ENCODE data around the gene KNCN. TPM values are rescaled to one million over a fixed set of nuclear protein-coding genes. Genes with fewer than 3 reads are reported as not detected.

Gene KNCN
- total RNA-seq, 1 experiment from 2014 or later = not detected

- no peak overlapping the region for H3K27ac Mint-ChIP-seq
- H3K36me3 Mint-ChIP-seq (ENCODE audit: insufficient read depth in 1 of 3, low read depth in 3 of 3) = peaks cover 0 to 18% (median 0%) of the 10 kb centered on the region in 3 experiments; a peak in 4 of 7 replicates
- Histone ChIP-seq H3K23ac (ENCODE audit: insufficient read length, low read depth, low read length) (no peak overlapping the region), H2BK12ac (ENCODE audit: insufficient read length, low read depth, low read length) (no peak overlapping the region), H2BK20ac (ENCODE audit: low read depth, low read length, poor library complexity, severe bottlenecking) (no peak overlapping the region), H3K4me1 (ENCODE audit: insufficient read depth, low read length) (no peaks in the 10 kb centered on the region; the same call in 1 of the 2 replicates), H4K20me1 (ENCODE audit: control insufficient read depth, insufficient read depth, insufficient read length) (no peaks in the 10 kb centered on the region), H3T11ph (ENCODE audit: low read length) (no peak overlapping the region), H3K9me3 (ENCODE audit: control insufficient read depth, low read depth, low read length) (no peaks in the 10 kb centered on the region), H3K23me2 (ENCODE audit: insufficient read length, low read depth, low read length, poor library complexity, severe bottlenecking) (no peaks in the 10 kb centered on the region), H4K8ac (replicated peaks; ENCODE audit: insufficient read length, low read depth, low read length) (no peak overlapping the region), H3K18ac (ENCODE audit: insufficient read length, low read depth, low read length) (no peak overlapping the region), H3K56ac (ENCODE audit: insufficient read length, low read depth, low read length) (no peak overlapping the region), H3K9ac (ENCODE audit: extremely low read depth, insufficient read length, low read length) (no peak overlapping the region), H3K4ac (ENCODE audit: low read depth, low read length) (no peak overlapping the region), H2AK5ac (ENCODE audit: insufficient read length, low read length) (no peak overlapping the region), H2AFZ (ENCODE audit: low read length) (no peak overlapping the region), H3K14ac (ENCODE audit: insufficient read depth, low read length) (no peak overlapping the region), H4K91ac (ENCODE audit: insufficient read length, low read depth, low read length) (no peak overlapping the region), H3K79me2 (ENCODE audit: insufficient read depth, low read length) (no peaks in the 10 kb centered on the region), H2BK120ac (ENCODE audit: low read depth, low read length, poor library complexity, severe bottlenecking) (no peak overlapping the region), H3K4me2 (ENCODE audit: insufficient read depth, insufficient read length, low read length) (no peak overlapping the region), H3K79me1 (ENCODE audit: insufficient read depth, low read depth, low read length, poor library complexity, severe bottlenecking) (no peaks in the 10 kb centered on the region), H2BK15ac (ENCODE audit: low read depth, low read length) (no peak overlapping the region), H3K27me3 (ENCODE audit: insufficient read depth, low read length) (no peaks in the 10 kb centered on the region), H3K27ac (ENCODE audit: insufficient read length, low read depth, low read length) (no peak overlapping the region), H2BK5ac (ENCODE audit: insufficient read length, low read length) (no peak overlapping the region), H4K5ac (ENCODE audit: insufficient read length, low read depth, low read length) (no peak overlapping the region)
- no peak overlapping the region for H3K4me3 Mint-ChIP-seq
- no peaks in the 10 kb centered on the region for H3K9me3 Mint-ChIP-seq
- WGBS (ENCODE audit: extremely low coverage, insufficient read length, low lambda C conversion rate) = no CpG with 5 or more reads among the region's 3 CpGs
- no peak for TF ChIP-seq CTCF (conservative IDR thresholded peaks at IDR 0.05)
- no peak for DNase-seq
- no peaks in the 10 kb centered on the region for H3K27me3 Mint-ChIP-seq (ENCODE audit: low read depth)
- peaks cover 0 to 5% of the 10 kb centered on the region in 2 experiments; a peak in 1 of 4 replicates for H3K4me1 Mint-ChIP-seq
Measured at GRCh38 chr1:46596846-46597245, 45.4 kb upstream of the KNCN start.
